ENCODE measurements around the gene DCAF8. TPM values are rescaled to one million over a fixed set of nuclear protein-coding genes. Genes with fewer than 3 reads are reported as not detected.

DCAF8 gene
- total RNA-seq, 4 donors from 2014 or later: 101 to 164 (median 134) TPM

DNA sequence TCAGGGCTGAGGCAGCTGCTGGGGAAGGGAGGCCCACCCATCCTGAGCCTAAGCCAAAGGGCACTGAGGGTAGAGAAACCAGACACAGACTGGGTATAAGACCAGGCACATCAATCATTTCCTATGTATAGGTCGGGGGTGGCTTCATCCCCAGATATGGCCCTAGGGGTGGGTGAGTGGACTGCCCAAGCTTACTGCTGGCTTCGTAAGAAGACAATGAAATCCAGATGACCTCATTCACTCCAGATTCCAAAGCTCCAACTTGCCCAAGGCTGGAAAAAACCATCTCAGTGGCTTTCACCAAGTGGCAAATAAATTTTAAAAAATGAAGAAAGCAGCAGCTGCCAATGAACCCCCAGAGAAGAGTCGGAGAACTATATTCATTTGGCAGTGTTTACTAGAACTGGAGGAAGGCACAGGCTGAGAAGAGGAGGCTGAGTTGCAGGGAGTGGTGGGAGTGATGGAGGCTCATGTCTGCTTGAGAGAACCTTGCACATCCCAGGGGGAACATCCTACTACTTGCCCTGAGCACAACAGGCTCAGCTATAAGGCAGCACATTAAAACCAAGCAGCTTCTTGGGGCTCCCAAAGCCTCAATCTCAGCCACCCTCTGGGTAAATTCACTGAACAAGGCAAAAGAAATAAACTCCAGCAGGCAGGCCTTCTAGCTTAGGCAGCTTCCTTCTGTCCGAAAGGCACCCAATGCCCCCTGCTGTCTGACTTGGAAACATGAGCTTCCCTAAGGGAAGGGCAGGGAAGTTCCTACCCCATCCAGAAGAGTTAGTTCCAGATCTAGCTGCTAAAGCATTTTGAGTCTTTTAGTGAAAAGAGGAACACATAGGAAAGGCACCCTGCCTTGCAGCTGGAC lies 43.1 kb downstream of the DCAF8 start:
- DNase-seq (ENCODE audit: low spot score): no peak
- TF ChIP-seq, protein P1, sequence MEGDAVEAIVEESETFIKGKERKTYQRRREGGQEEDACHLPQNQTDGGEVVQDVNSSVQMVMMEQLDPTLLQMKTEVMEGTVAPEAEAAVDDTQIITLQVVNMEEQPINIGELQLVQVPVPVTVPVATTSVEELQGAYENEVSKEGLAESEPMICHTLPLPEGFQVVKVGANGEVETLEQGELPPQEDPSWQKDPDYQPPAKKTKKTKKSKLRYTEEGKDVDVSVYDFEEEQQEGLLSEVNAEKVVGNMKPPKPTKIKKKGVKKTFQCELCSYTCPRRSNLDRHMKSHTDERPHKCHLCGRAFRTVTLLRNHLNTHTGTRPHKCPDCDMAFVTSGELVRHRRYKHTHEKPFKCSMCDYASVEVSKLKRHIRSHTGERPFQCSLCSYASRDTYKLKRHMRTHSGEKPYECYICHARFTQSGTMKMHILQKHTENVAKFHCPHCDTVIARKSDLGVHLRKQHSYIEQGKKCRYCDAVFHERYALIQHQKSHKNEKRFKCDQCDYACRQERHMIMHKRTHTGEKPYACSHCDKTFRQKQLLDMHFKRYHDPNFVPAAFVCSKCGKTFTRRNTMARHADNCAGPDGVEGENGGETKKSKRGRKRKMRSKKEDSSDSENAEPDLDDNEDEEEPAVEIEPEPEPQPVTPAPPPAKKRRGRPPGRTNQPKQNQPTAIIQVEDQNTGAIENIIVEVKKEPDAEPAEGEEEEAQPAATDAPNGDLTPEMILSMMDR (IDR thresholded peaks at IDR 0.05): no peak
- peak; percentile 61 for ATAC-seq (ENCODE audit: low FRiP score)

DNA sequence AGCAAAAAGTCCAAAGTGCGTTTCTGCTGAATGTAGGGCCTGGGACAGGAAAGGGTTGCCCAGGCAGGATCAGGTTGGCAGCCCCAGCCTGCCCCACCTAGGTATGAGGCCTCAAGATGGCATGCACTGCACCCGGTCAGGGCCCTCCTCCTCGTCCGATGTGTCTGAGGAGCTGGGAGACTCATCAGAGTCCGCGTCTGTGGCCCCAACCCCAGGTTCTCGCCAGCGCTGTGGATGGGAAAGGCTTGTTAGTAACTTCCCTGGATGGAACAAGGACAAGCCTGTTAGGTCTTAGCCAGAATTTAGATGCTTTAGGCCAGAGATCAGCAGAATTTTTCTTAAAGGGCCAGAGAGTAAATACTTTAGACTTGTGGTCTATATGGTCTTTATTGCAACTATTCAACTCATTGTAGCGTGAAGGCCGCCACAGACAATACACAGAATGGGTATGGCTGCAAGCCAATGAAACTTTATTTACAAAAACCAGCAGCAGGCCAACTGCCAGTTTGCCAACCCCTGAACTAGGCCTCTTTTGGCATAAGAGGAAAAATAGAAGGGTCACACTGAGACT lies 44.8 kb downstream of the DCAF8 start:
- peak; percentile 49 for ATAC-seq (ENCODE audit: low FRiP score)
- TF ChIP-seq, protein P1 (IDR thresholded peaks at IDR 0.05): no peak
- DNase-seq (ENCODE audit: low spot score): no peak

DNA sequence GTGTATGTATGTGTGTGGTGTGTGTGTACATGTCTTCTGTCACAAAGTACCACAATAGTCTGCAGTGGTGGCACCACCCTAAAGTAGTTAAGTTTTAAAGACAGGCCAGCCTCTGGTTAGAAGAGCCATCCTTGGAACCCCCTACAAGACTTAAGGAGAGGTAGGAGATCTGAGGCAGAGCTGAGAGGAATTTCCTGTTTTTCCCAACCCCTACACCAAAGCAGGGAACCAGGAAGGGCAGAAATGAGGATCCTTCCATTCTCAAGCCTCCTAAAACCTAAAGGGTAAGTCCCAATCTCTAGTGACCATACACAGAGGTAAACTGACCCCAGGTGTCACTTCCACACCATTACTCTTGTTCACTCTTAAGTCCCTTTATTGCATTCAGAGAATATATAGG lies 46.0 kb downstream of the DCAF8 start:
- TF ChIP-seq, protein P1 (IDR thresholded peaks at IDR 0.05): no peak
- ATAC-seq (ENCODE audit: low FRiP score): no peak
- DNase-seq (ENCODE audit: low spot score): no peak

DNA sequence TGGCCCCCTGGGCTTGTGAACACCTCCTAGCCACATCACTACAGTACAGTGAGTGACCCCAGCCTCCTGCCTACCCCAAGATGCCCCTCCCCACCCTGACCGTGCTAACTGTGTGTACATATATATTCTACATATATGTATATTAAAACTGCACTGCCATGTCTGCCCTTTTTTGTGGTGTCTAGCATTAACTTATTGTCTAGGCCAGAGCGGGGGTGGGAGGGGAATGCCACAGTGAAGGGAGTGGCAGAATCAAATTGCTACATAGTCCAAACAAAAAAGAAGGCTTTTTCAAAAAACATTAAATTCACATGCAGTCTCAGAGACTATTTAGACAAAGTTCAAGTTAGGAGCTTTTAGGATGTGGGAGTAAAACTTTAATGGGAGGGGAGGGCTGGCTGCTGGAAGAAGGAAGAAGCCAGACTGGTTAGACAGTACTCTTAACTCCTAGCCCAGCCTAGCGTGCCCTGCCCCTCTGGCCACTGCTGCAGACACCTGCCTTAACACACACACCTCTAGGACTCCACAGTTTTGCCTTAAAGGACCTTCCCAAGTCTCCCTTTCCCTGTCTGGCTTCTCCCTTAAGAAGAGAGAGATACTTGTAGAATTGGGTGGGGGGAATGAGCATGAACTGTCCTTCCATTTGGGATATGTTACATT lies 47.7 kb downstream of the DCAF8 start:
- no peak for ATAC-seq (ENCODE audit: low FRiP score)
- TF ChIP-seq, protein P1 (IDR thresholded peaks at IDR 0.05): no peak
- no peak for DNase-seq (ENCODE audit: low spot score)

DNA sequence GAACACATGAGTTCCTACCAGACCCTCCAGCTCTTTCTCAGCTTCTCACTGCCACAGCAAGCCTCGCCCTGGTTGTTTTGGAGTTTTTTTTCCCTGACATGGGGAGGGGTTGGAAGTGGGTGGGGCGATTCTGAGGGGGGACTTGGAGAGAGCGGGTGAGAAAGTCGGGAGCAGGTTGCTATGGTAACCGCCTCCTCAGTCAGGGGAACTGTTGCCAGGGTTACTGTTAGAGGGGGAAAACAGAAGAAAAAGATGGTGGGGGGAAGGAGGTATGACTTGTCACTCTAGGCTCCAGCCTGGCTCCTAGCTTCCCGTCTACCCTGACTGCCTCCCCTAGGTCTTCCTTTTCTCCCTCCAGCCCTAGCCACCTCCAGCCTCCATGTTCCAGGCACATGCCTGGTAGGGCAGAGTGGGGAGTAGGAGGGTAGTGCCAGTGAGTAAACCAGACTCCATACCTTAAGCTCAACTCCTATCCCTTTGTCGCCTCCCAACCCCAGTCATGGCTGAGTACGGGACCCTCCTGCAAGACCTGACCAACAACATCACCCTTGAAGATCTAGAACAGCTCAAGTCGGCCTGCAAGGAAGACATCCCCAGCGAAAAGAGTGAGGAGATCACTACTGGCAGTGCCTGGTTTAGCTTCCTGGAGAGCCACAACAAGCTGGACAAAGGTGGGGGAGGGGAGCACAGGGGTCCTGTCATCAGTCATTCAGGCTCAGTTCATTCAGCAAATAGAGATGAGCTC lies 51.1 kb downstream of the DCAF8 start:
- TF ChIP-seq, protein P1 (IDR thresholded peaks at IDR 0.05): no peak
- ATAC-seq (ENCODE audit: low FRiP score) (no peak), DNase-seq (ENCODE audit: low spot score) (no peak)

DNA sequence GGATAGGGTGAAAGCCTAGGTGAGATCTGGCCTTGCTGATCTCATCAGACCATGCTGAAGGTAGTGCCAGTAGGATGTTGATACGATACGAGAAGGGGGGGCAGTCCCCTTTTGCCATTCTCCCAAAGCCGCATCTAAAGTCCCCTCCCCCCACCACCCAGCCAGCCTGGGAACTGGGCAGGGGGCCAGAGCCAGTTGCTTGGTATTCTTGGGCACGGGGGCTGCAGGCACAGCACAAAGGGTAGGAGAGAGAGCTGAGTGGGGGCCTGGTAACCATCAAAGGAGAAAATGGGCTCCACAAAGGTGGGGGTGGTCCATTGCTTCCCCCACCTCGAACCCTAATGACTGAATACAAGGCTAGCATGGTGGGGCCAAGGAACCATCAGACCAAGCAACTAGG lies 51.8 kb downstream of the DCAF8 start:
- no peak for DNase-seq (ENCODE audit: low spot score)
- TF ChIP-seq, protein P1 (IDR thresholded peaks at IDR 0.05): no peak
- ATAC-seq (ENCODE audit: low FRiP score): no peak

All from omental fat pad (tissue), 4 donors.